Measurements from ENCODE around the gene SKAP1.

DNA sequence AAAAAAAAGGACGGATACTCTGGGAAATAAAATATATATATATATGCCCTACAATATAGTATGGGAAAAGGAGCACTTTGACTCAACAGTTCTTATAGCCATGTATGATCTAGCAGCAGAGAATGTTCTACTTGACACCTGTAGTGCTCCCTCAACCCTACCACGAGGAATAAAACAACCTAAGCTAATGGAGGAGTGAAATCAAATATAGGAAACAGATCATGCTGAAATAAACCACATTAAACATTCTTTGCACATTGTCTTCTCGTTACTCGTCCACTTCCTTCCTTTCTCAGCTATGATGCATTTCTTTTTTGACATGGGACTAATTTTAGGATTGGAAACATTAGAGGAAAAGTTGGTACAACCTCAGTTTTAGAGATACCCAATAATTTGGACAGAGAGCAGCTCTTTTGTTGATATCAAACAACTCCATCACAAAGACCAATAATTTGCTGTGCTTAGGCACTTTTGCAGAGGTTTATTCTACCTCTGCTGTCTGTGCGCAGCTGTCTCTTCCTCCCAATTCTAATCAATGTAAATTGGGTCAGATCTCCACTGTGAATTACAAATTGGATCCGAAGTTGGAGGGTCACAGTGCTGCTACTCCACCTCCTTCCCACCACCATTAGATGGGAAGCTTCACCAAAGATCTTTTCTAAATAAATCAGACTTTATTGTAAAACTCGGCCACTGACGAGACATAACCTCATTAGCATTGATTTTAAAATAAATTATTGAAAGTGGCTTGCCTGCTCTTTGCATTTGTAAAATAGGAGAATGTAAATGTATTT lies 256.6 kb downstream of the SKAP1 start:
- TF ChIP-seq, protein P1, sequence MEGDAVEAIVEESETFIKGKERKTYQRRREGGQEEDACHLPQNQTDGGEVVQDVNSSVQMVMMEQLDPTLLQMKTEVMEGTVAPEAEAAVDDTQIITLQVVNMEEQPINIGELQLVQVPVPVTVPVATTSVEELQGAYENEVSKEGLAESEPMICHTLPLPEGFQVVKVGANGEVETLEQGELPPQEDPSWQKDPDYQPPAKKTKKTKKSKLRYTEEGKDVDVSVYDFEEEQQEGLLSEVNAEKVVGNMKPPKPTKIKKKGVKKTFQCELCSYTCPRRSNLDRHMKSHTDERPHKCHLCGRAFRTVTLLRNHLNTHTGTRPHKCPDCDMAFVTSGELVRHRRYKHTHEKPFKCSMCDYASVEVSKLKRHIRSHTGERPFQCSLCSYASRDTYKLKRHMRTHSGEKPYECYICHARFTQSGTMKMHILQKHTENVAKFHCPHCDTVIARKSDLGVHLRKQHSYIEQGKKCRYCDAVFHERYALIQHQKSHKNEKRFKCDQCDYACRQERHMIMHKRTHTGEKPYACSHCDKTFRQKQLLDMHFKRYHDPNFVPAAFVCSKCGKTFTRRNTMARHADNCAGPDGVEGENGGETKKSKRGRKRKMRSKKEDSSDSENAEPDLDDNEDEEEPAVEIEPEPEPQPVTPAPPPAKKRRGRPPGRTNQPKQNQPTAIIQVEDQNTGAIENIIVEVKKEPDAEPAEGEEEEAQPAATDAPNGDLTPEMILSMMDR (IDR thresholded peaks at IDR 0.05; ENCODE audit: insufficient read depth, low read depth, low read length) = no peak
- no peak for TF ChIP-seq EZH2 (IDR thresholded peaks at IDR 0.05; ENCODE audit: insufficient read depth, low read length)
